IPS DF 4.7 (cell line): ENCODE results near the gene CTXN3.
"Not testable (repeated sequence)": the region's sequence is repeated elsewhere in the genome, so short reads cannot be mapped to it uniquely, and the experiment has no call there.

Experiments used
- DNase-seq: peaks from one replicate; pipeline ENCODE4 v3.0.0-alpha.2; 2013; ENCODE audit warnings: low spot score; ENCODE audit errors: extremely low read depth

Gene CTXN3

DNA sequence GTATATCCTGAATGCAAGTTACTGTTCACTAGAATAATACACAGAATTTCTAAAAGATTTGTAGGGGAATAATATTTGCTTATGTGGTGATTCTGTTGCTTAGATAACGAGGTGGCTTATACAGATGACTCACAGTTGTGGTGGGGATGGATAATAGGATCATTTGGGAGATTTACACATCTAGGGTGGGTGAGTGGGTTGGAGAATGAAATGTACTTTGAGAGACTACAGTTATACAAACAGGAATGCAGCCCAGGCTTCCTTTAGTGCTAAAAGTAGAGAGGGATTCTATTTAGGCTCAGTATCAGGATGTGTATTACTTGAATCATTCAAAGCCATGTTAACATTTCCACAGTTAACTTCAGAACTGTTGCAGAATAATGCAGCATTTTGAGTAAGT, 1.8 kb downstream of the CTXN3 start:
- DNase-seq: no peak

DNA sequence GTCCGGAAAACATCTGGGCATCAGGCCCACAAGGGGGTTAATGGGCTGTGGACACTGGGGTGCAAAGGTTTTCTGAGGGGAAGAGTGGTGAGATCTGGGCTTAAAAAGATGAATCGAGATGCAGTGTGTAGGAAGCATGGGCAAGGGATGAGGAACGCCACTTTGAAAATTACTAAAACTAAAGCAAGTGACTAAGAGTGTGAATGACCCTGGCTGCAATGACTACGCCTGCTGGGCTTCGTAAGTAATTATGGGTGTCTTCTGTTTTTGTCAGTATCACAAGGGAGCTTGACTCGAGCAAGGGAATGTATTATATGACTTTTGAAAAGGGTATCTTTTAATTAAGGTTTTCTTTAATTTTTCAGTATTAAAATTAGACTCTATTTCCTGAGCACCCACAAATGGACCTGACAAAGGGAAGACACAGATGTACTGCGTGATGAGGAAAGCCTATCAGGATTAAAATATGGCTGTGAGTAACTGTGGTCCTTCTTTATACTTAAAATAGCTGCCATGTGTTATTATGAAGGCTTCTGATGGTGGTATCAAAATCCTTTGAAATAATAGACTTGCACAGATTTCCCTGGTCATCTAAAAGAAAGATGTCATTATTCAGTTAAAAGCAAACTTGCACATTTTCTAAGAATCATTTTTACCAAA, 4.2 kb downstream of the CTXN3 start:
- DNase-seq: no peak

GRCh38 chr5:127656825-127657224, 7.9 kb downstream of the CTXN3 start:
- DNase-seq: no peak

- no peak for DNase-seq
These were observed 11.3 kb downstream of the CTXN3 start for GRCh38 chr5:127660047-127660733.

GRCh38 chr5:127664093-127664492, 15.2 kb downstream of the CTXN3 start:
- DNase-seq: no peak

DNA sequence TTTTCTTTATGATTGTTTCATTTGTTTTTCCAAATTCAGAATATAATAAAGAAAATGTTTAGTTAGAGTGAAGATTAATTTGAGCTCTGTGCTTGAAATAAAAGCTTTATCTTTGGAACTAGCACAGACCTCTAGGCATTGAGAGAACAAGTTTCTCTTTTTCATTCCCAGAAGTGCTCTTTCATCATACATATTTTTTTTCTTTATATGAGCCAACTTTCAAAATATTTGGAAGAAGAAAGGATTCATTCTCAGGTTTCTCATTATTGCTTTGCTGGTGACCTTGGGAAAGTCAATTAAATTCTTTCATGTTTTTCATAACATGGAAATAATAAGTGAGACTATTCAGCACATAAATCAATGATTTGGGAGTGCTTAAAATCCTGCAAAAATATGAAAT, 16.8 kb downstream of the CTXN3 start:
- DNase-seq: no peak

DNA sequence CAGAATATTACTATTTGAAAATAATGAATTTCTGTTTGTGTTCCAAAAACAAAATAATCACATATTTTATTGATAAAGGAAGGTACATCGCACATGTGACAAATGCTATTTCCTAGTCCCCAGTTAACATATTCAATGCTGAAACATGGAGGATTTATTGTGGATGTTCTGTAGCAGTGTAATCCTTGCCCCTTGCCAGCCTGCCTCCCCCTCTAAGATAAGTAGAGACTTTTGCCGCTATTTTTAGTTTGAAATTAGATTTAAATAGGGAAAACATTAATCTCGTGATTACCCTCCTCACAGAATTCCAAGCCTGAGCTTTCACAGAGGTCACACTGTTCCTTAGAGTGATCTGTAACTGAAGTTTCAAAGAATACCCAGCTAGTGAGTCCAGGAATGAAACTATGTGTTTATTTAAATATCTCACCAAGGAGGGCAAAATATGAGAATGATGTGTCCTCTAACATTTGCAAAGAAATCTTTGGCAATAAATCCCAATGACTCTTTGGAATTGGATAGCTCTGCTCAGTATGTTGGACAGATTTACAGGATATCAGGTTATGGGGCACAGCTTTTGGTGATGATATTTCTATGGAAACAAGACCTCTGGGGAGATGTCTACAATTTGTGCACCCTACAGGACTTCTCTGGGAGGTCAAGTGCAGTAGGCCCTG, 17.3 kb downstream of the CTXN3 start:
- DNase-seq: no peak

DNA sequence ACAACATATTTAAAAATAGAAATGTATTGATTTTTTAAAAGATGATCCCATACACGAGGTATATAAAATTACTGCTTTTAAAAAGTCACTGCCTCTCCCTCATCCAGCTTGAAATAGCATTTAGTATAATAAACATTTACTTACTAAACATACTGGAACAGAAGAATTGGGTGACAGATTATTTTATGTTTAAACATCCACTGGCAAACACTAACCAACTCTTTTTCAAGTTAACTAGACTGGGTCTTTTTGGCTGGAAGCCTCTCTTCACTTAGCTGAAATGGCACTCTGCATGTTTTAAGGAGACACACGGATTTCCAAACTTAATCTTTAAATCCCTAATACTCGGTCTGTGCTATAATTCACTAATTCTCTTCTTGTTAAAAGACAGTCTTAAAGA, 19.0 kb downstream of the CTXN3 start:
- DNase-seq: no peak

DNA sequence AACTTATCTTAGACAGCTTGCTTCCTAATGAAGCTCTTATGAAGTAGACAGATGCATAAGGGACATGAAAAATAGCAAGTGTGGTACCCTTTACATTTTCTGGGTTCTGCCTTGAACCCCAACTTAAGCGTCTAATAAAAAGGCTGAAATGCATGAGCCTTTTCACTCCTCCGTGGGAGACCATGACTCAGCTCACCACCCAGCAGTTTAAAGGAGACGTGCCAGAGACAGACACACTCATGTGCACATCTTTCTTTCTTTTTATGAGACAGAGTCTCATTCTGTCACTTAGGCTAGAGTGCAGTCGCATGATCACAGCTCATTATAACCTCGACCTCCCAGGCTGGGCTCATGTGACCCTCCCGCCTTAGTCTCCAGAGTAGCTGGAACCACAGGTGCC, 22.3 kb downstream of the CTXN3 start:
- no peak for DNase-seq

- DNase-seq: no peak
These were observed 24.4 kb downstream of the CTXN3 start for GRCh38 chr5:127673117-127673800.

DNA sequence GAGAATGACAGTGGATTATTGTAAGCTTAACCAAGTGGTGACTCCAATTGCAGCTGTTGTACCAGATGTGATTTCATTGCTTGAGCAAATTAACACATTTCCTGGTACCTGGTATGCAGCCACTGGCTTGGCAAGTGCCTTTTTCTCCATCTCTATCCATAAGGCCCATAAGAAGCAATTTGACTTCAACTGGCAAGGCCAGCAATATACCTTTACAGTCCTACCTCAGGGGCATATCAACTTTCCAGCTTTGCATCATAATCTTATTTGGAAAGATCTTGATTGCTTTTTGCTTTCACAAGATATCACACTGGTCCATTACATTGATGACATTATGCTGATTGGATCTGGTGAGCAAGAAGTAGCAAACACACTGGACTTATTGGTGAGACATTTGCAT, 28.1 kb downstream of the CTXN3 start:
- not testable (repeated sequence) for DNase-seq

GRCh38 chr5:127679691-127680330, 30.9 kb downstream of the CTXN3 start:
- not testable (repeated sequence) for DNase-seq

GRCh38 chr5:127680595-127680994, 31.7 kb downstream of the CTXN3 start:
- no peak for DNase-seq

GRCh38 chr5:127683008-127683407, 34.1 kb downstream of the CTXN3 start:
- DNase-seq: no peak

- no peak for DNase-seq
These were observed 36.0 kb downstream of the CTXN3 start for GRCh38 chr5:127684726-127685467.

- no peak for DNase-seq
These were observed 36.8 kb downstream of the CTXN3 start for GRCh38 chr5:127685662-127686061.

GRCh38 chr5:127686424-127686823, 37.5 kb downstream of the CTXN3 start:
- no peak for DNase-seq

DNA sequence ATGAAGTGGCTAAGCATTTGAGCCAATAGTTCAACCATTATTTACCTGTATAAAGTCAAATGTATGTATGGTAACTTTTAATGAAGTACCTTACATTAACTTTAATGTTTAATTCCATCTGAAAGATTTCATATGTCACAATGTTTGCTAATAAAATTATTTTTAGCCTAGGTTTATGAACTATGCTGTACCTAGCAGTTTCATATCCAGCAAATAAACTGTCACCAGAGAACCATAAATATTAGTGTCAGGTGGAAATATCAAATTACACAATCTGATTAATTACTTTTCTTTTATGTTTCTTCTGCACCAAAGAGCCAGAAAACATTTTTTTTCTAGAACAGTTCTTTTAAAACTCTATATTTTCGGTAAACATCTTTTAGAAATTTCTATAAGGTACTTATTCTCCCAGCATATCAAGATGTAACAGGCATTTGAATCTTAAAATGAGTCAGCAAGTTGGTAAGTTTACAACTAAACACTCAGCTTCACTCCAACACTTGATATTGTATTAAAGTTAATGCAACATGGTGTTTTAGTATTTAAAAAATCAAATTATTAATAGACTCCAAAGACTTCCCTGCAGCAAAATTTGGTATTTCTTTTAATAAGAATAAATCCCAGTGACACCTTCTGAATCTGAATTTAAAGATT, 45.8 kb downstream of the CTXN3 start:
- DNase-seq: no peak

GRCh38 chr5:127695346-127695745, 46.5 kb downstream of the CTXN3 start:
- no peak for DNase-seq

DNA sequence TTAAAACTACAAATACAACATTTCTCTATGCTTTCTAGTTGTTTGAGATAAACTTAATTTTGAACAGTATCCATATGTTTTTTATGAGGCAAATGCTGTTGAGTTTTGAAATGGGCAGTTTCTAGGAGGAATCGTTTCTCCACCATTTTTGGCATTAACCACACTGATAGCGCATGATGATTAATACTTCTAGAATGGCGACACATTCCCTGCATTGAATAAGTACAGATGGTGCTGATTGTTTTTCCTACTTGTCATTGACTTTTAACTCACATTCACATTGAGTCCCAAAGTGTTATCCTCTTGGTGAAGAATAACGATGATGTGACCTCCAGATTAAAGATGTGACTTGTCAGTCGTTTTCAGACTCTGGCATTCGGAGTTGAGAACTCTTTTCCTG, 47.8 kb downstream of the CTXN3 start:
- DNase-seq: no peak
